HepG2 (cell line): ENCODE results near the gene AUP1. TPM values are rescaled to one million over a fixed set of nuclear protein-coding genes. Genes with fewer than 3 reads are reported as not detected.

ENCODE experiments used
- GATAD1 ChIP-seq: IDR thresholded peaks from 2 replicates; pipeline ENCODE4 v1.6.1; 2016; ENCODE audit warnings: missing genetic modification reagents, missing compliant biosample characterization
- GMEB1 ChIP-seq: sonication (generic); formaldehyde crosslinking; IDR thresholded peaks from 2 replicates; pipeline ENCODE4 v1.5.1; 2020; ENCODE audit warnings: missing genetic modification reagents, mild to moderate bottlenecking, borderline replicate concordance
- HINFP ChIP-seq: sonication (generic); formaldehyde crosslinking; IDR thresholded peaks from 2 replicates; pipeline ENCODE4 v1.4.0; 2020; ENCODE audit warnings: low read depth, mild to moderate bottlenecking, missing genetic modification reagents
- NONO ChIP-seq, 2 experiments: fragments of 450-650 bp in 1 of 2; sonication (generic) in 1 of 2; formaldehyde crosslinking in 1 of 2; IDR thresholded peaks in 1 of 2; conservative IDR thresholded peaks in 1 of 2; 2 replicates each; pipeline versions ENCODE4 v1.6.1 to v1.8.0; 2017 to 2022; ENCODE audit warnings: mild to moderate bottlenecking in 1 of 2, missing genetic modification reagents in 1 of 2, moderate library complexity in 1 of 2
- SKI ChIP-seq: fragments of 450-650 bp; IDR thresholded peaks from one replicate; pipeline ENCODE4 v1.6.1; 2018; ENCODE audit warnings: mild to moderate bottlenecking; ENCODE audit not compliant: partially characterized antibody
- TFAP4 ChIP-seq: sonication (generic); IDR thresholded peaks from 2 replicates; pipeline ENCODE4 v1.6.1; 2016; ENCODE audit warnings: low read depth, borderline replicate concordance
- TFDP2 ChIP-seq: sonication (generic); formaldehyde crosslinking; IDR thresholded peaks from 2 replicates; pipeline ENCODE4 v1.4.0; 2020; ENCODE audit warnings: missing genetic modification reagents
- ZBED4 ChIP-seq: sonication (generic); formaldehyde crosslinking; IDR thresholded peaks from 2 replicates; pipeline ENCODE4 v1.4.0; 2020; ENCODE audit warnings: missing genetic modification reagents, borderline replicate concordance
- ZGPAT ChIP-seq: IDR thresholded peaks from 2 replicates; pipeline ENCODE4 v1.6.1; 2016; ENCODE audit warnings: mild to moderate bottlenecking
- ZNF574 ChIP-seq: sonication (generic); formaldehyde crosslinking; IDR thresholded peaks from 2 replicates; pipeline ENCODE4 v1.4.0; 2020; ENCODE audit warnings: missing genetic modification reagents
- ZNF792 ChIP-seq: IDR thresholded peaks from 2 replicates; pipeline ENCODE4 v1.6.1; 2016
- polyA plus RNA-seq, 8 experiments: library from polyadenylated mRNA; depleted of rRNA in 3 of 8; stranded (reverse) in 7 of 8; unstranded in 1 of 8; fragments of >200 nt; fragmentation: Illumina TruSeq in 4 of 8; extraction: Trizol in 4 of 8; gene quantifications; 2 replicates each; pipeline versions ENCODE4 v1.2.1 to v1.2.3, GENCODE V29; 2011 to 2016; ENCODE audit warnings: low read depth in 4 of 8, missing spikeins in 1 of 8, mixed read lengths in 1 of 8; ENCODE audit not compliant: insufficient read depth in 1 of 8
- total RNA-seq, 5 experiments: library from RNA; depleted of rRNA; stranded (reverse); fragments of >200 nt; fragmentation: Illumina TruSeq; extraction: Trizol; gene quantifications; 2 replicates each; pipeline ENCODE4 v1.2.3, GENCODE V29; 2016; ENCODE audit warnings: low read depth in 1 of 5

Gene AUP1
- total and polyA plus RNA-seq, 2 of the 13 experiments (the other 11 are each of a cell fraction or from before 2014, with no cell fraction given) = 174 to 267 TPM

- TF ChIP-seq TFDP2 (CRISPR knock-in tag) = peak; percentile 88
- peak; percentile 20; the same call in 1 of the 2 replicates for TF ChIP-seq ZBED4
- TF ChIP-seq SKI = peak; percentile 18
- TF ChIP-seq GATAD1 (CRISPR knock-in tag) = peak; percentile 99
- TF ChIP-seq HINFP = peak; percentile 97; the same call in 1 of the 2 replicates
- TF ChIP-seq ZNF574 (CRISPR knock-in tag) = peak; percentile 97
- TF ChIP-seq GMEB1 (CRISPR knock-in tag) = peak; percentile 86; the same call in 1 of the 2 replicates
- no peak for TF ChIP-seq NONO (IDR thresholded peaks at IDR 0.05)
- peak; percentile 93 for TF ChIP-seq NONO (CRISPR knock-in tag; conservative IDR thresholded peaks at IDR 0.05)
- no peak; the same call in 1 of the 2 replicates for TF ChIP-seq ZNF792
- TF ChIP-seq ZGPAT (CRISPR knock-in tag) = peak; percentile 91
- TF ChIP-seq TFAP4 = 0 out of 2 replicates have a peak, but pooled peaks have one; percentile 15
Observed at GRCh38 chr2:74482801-74483674, 46.5 kb downstream of the AUP1 start, which contains the start of the genes CCDC142 and TTC31 (continued).
